Measurements from ENCODE around the gene CPEB2. TPM values are rescaled to one million over a fixed set of nuclear protein-coding genes. Genes with fewer than 3 reads are reported as not detected.

Gene CPEB2
- total RNA-seq, 1 donor: 23.9 TPM

- H3K36me3 ChIP-seq (ENCODE audit: insufficient read depth, low read length): peaks cover 51% of the 10 kb centered on the region
- no peaks in the 10 kb centered on the region for H3K27me3 ChIP-seq (ENCODE audit: insufficient read depth, low read length)
- peaks cover 30% of the 10 kb centered on the region for H3K4me1 ChIP-seq (ENCODE audit: insufficient read depth, low read length)
- no peaks in the 10 kb centered on the region for H3K9me3 ChIP-seq (ENCODE audit: low read depth, low read length)
- H3K27ac ChIP-seq (ENCODE audit: low read depth, low read length): no peak overlapping the region
- no peak overlapping the region for H3K4me2 ChIP-seq (ENCODE audit: insufficient read depth, low read length)
- H3K79me2 ChIP-seq (ENCODE audit: insufficient read depth, low read length): peaks cover 98% of the 10 kb centered on the region
- no peak overlapping the region for H3K4me3 ChIP-seq (ENCODE audit: insufficient read depth, low read length)
- DNase-seq (ENCODE audit: insufficient read length, low spot score, missing footprints): no peak
- no peak for TF ChIP-seq CTCF (IDR thresholded peaks at IDR 0.05; ENCODE audit: extremely low read depth, low read depth, low read length)
- H4K20me1 ChIP-seq (ENCODE audit: insufficient read depth, low read length): peaks cover 16% of the 10 kb centered on the region
- no peak overlapping the region for H2AFZ ChIP-seq (ENCODE audit: low read length)
Observed at GRCh38 chr4:15025693-15026092, 23.4 kb downstream of the CPEB2 start.

- no peak for DNase-seq (ENCODE audit: insufficient read length, low spot score, missing footprints)
- Histone ChIP-seq H3K27me3 (ENCODE audit: insufficient read depth, low read length) (no peaks in the 10 kb centered on the region), H2AFZ (ENCODE audit: low read length) (no peak overlapping the region), H3K4me2 (ENCODE audit: insufficient read depth, low read length) (no peak overlapping the region), H3K4me3 (ENCODE audit: insufficient read depth, low read length) (no peak overlapping the region), H3K4me1 (ENCODE audit: insufficient read depth, low read length) (peaks cover 41% of the 10 kb centered on the region), H3K36me3 (ENCODE audit: insufficient read depth, low read length) (peaks cover 41% of the 10 kb centered on the region), H3K79me2 (ENCODE audit: insufficient read depth, low read length) (peaks cover 93% of the 10 kb centered on the region), H3K9me3 (ENCODE audit: low read depth, low read length) (no peaks in the 10 kb centered on the region), H3K27ac (ENCODE audit: low read depth, low read length) (no peak overlapping the region), H4K20me1 (ENCODE audit: insufficient read depth, low read length) (peaks cover 18% of the 10 kb centered on the region)
- TF ChIP-seq CTCF (IDR thresholded peaks at IDR 0.05; ENCODE audit: extremely low read depth, low read depth, low read length): no peak
Observed at GRCh38 chr4:15027921-15028435, 25.7 kb downstream of the CPEB2 start.

- Histone ChIP-seq H2AFZ (ENCODE audit: low read length) (no peak overlapping the region), H3K4me1 (ENCODE audit: insufficient read depth, low read length) (peaks cover 67% of the 10 kb centered on the region), H3K4me3 (ENCODE audit: insufficient read depth, low read length) (no peak overlapping the region), H3K36me3 (ENCODE audit: insufficient read depth, low read length) (peaks cover 54% of the 10 kb centered on the region), H3K9me3 (ENCODE audit: low read depth, low read length) (no peaks in the 10 kb centered on the region), H4K20me1 (ENCODE audit: insufficient read depth, low read length) (peaks cover 19% of the 10 kb centered on the region), H3K27me3 (ENCODE audit: insufficient read depth, low read length) (no peaks in the 10 kb centered on the region), H3K4me2 (ENCODE audit: insufficient read depth, low read length) (peak overlapping the region; percentile 4), H3K27ac (ENCODE audit: low read depth, low read length) (peak overlapping the region; percentile 43), H3K79me2 (ENCODE audit: insufficient read depth, low read length) (peaks cover 95% of the 10 kb centered on the region)
- no peak for DNase-seq (ENCODE audit: insufficient read length, low spot score, missing footprints)
- no peak for TF ChIP-seq CTCF (IDR thresholded peaks at IDR 0.05; ENCODE audit: extremely low read depth, low read depth, low read length)
Observed at GRCh38 chr4:15031197-15031596, 28.9 kb downstream of the CPEB2 start.

- H2AFZ ChIP-seq (ENCODE audit: low read length): no peak overlapping the region
- peaks cover 19% of the 10 kb centered on the region for H4K20me1 ChIP-seq (ENCODE audit: insufficient read depth, low read length)
- H3K27ac ChIP-seq (ENCODE audit: low read depth, low read length): peak overlapping the region; percentile 43
- DNase-seq (ENCODE audit: insufficient read length, low spot score, missing footprints): no peak
- peaks cover 54% of the 10 kb centered on the region for H3K36me3 ChIP-seq (ENCODE audit: insufficient read depth, low read length)
- H3K9me3 ChIP-seq (ENCODE audit: low read depth, low read length): no peaks in the 10 kb centered on the region
- H3K4me1 ChIP-seq (ENCODE audit: insufficient read depth, low read length): peaks cover 67% of the 10 kb centered on the region
- H3K79me2 ChIP-seq (ENCODE audit: insufficient read depth, low read length): peaks cover 92% of the 10 kb centered on the region
- TF ChIP-seq CTCF (IDR thresholded peaks at IDR 0.05; ENCODE audit: extremely low read depth, low read depth, low read length): no peak
- no peaks in the 10 kb centered on the region for H3K27me3 ChIP-seq (ENCODE audit: insufficient read depth, low read length)
- H3K4me2 ChIP-seq (ENCODE audit: insufficient read depth, low read length): no peak overlapping the region
- no peak overlapping the region for H3K4me3 ChIP-seq (ENCODE audit: insufficient read depth, low read length)
Observed at GRCh38 chr4:15031993-15032675, 29.9 kb downstream of the CPEB2 start.
